DMS153 treated with DMSO at 0.1 percent for 48 hours (cell line): Measurements from ENCODE around the gene ERFL.

Source experiments
- DNase-seq: peaks from one replicate; lab custom pipeline; 2025; ENCODE audit not compliant: unreplicated experiment; lab: John Stamatoyannopoulos, UW

The ERFL gene

GRCh38 chr19:41861116-41861768 lies 67.0 kb downstream of the ERFL start:
- DNase-seq, result no peak

- no peak for DNase-seq
Observed at GRCh38 chr19:41860419-41861115, 67.7 kb downstream of the ERFL start.

GRCh38 chr19:41859618-41860418 lies 68.4 kb downstream of the ERFL start, which contains the start of gene RPS19:
TSS of gene RPS19 (plus strand) at chr19:41860255. CDS start at chr19:41860775, 520 bp downstream.
- DNase-seq, result peak; percentile 95

- DNase-seq, result no peak
Observed at GRCh38 chr19:41859213-41859617, 69.0 kb downstream of the ERFL start.
